Epidermal melanocyte (primary cell): ENCODE data around the gene TTC21B.
A peak's percentile ranks its signal among the peaks of the same experiment; 100 is the strongest.

Source experiments
- DNase-seq: peaks from one replicate; pipeline ENCODE4 v3.0.0; 2011; ENCODE audit warnings: low spot score; ENCODE audit not compliant: insufficient read length

Gene TTC21B

DNA sequence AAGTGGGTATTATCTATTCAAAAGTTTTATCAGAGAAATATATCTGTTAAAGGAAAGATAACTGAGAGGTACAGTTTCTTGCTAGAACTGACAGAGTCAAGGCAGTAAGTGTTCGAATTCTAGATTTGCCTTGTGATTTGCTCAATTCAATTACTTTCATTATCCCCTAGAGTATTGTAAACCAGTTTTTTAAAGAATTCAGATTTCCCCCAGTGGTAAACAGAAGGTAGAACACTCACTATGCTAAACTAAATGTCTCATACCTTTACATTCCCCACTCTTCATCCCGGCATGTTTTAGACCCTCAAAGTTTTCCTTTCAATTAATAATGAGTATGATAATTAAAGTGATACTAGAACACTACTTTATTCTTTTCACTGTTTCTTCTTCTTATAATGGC, 28.6 kb downstream of the TTC21B start:
- DNase-seq = no peak

GRCh38 chr2:165920748-165921147, 32.8 kb downstream of the TTC21B start:
- no peak for DNase-seq

- DNase-seq = no peak
These were observed 39.9 kb downstream of the TTC21B start for GRCh38 chr2:165913636-165914035.

GRCh38 chr2:165911981-165912380, 41.6 kb downstream of the TTC21B start:
- no peak for DNase-seq

GRCh38 chr2:165911231-165911630, 42.3 kb downstream of the TTC21B start:
- DNase-seq = no peak

DNA sequence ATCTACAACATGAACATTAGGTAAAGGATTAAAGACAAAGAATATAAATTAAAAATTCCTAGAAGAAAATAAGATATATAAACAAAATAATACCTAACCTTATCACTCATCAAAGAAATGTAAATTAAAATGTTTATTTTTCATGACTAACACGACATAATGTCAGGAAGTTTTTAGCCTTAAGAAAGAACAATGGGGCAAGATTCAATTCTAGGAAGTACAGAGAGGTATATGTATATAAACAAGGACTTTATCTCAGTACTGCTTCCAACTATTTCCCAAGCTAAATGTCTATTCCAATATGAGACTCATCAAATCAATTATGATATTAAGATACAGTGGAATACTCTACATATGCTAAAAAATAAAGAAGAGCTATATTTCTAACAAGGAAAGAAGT, 44.1 kb downstream of the TTC21B start:
- no peak for DNase-seq

DNA sequence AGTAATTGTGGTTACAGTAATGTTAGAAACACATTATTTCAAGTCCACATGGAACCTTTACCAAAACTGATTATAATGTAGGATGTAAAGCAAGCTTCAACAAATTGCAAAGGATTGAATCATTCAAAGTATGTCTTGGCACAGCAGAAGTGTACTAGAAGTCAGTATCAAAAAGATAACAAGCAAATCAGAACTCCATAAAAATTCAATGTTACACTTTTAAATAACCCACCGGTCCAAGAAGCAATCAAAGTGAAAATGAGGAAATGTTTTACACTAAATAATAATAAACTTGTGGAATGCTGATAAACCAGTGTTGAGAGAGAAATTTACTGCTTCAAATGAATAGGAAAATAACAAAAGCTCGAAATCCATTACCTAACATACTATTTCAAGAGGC, 47.7 kb downstream of the TTC21B start:
- DNase-seq = no peak

- DNase-seq = no peak
These were observed 48.3 kb downstream of the TTC21B start for GRCh38 chr2:165905269-165905668.

DNA sequence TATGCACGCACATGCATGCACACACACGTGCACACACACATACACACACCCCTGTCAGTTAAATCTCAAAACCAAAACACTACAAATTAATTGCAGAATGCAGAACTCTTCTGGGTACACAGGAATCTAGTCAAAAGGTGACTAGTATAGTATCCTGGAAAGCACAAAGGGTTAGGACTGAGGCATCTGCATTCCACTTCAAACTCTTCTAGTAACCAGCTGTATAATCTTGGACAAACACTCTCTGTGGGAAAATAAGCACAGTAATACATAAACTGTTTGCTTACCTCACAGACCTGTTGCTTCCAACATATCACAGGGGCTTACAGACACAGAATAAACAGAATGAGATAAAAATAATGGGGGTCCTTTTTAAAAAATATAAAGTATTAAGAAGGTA, 49.1 kb downstream of the TTC21B start:
- no peak for DNase-seq

GRCh38 chr2:165903406-165903805, 50.2 kb downstream of the TTC21B start:
- no peak for DNase-seq

DNA sequence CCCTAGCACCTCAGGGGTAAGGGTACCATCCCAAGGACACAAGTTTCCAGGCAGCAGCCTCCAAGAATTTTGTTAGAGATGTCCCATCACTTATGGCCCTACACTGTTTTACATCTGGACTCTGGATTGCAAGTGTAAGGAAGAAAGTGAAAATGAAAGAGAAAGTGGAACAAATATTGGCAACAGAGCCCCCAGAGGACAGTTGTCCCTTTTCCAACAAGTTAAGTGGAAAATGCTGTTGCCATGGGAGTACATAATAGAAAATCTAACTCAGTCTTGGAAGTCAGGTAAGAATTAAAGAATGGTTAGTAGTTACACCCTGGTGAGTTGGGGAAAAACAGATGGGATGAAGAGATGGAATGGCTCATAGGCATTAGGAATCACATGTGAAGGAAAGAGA, 50.6 kb downstream of the TTC21B start:
- DNase-seq = no peak

GRCh38 chr2:165901620-165902298, 51.8 kb downstream of the TTC21B start:
- no peak for DNase-seq

DNA sequence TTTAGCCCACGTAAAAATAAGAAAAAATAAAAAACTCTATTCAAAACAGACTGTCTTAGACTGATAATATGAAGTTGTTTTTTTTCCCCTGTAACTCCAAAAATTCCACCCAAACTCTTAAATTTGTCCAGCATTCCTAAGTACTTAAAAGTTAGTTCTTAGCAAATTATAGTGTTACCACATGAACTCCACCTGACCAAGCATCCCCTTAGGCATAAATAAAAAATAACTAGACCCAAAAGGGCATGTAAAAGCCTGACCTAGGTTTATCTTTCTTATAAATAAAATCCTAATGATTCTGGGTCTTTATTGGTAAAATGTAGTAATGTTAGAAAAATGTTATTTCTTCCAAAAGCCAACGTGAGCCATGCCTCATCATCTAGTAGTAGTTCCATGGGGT, 54.3 kb downstream of the TTC21B start:
- no peak for DNase-seq

DNA sequence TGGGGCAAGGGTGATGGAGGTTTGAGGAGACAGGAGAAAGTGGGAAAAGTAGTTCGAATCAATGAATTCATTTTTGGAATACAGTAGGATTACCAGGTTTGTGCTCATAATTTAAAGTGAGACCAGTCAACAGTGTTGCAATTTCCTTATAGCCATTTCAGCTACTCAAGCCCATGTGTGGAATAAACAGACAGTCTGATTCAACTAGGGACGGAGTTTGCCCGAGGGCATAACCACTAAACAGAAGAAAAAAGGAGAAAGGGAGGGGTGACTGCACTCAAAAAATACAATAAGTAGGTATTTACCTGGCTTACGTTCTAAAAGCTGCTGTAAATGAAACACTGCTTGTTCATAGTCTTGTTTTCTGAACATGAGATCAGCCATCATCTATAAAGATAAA, 55.2 kb downstream of the TTC21B start:
- DNase-seq = no peak

- no peak for DNase-seq
These were observed 55.9 kb downstream of the TTC21B start for GRCh38 chr2:165897726-165898125.

DNA sequence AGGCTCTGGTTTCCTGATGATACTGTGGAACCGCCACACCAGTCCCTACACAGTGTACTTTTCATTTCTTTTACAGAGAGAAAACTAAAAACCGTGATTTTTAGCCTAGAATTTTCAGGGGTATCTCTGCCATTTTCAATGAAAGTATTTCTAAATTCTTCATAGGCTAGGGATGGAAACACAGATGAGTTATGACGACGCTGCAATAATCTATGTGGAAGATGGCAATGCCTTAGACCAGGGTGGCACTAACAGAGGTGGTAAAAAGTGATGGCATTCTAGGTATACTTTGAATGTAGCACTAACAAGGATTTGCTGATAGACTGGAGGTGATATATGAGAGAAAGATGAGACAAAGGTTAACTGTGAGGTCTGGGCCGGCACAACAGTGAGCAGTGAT, 56.5 kb downstream of the TTC21B start:
- DNase-seq = no peak

DNA sequence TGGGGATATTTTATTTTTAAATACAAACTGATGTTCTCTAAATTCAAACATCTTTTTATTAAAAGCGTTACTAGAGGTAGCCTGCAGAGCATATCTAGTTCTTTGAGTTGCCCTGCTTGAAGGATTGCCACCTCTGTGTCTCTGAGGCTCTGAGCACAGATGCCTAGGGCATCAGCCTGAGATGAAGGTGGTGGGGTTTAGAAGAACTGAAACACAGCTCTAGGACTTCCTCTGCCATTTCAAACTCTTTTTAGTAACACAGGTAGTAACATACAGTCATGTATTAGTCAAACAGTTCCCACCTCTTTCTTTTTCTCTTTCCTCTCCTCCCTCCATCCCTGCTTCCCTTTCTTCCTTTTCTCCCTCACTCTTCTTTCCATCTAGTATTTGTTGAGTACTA, 57.6 kb downstream of the TTC21B start:
- no peak for DNase-seq

DNA sequence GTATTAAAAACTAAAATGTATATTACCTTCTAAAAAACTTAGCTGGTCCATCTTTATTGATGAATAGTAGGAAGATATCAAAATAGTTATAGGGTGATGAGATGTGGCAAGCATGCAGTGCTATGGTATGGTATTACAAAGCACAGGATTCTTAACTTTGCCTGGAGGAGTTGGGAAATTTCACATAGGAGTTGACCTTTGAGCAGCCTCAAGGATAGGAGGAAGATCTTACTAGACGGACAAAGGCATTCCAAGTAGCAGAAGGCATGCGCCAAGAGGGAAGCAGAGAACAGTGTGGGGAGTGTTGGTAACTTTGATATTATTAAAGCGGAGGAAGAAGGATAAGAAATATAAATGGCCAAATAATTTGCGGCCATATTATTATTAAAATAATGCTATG, 60.0 kb downstream of the TTC21B start:
- no peak for DNase-seq

DNA sequence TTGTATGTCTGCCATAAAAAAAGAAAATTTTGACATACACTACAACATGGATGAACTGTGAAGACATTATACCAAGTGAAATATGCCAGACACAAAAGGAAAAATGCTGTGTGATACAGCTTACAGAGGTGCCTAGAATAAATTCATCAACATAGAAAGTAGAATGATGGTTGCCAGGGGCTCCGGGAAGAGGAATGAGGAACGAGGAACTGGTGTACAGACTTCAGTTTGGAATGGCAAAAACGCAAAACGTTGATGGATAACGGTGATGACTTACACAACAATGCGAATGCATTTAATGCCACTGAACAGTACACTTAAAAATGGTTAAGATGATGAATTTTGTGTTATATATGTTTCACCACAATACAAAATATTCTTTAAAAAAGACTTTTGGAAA, 61.0 kb downstream of the TTC21B start:
- no peak for DNase-seq

- DNase-seq = no peak
These were observed 61.6 kb downstream of the TTC21B start for GRCh38 chr2:165891943-165892342.

- no peak for DNase-seq
These were observed 62.2 kb downstream of the TTC21B start for GRCh38 chr2:165891345-165891744.

DNA sequence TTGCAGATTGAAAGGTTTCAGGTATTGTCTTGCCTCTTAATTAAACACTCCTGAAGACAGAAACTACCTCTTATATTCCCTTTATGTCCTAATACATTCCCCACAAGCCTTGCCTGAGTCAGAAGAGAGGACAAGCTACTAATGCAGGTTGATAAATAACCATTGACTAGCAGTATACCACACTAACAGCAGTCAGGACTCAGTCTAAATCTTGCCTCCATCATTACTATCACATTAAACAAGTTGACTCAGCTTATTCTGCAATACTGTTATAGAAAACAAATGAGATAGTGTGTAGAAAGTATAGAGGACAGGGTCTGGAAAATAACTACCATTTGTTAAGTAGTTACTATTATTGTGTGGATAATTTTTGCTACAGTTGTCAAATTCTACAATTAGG, 63.8 kb downstream of the TTC21B start:
- no peak for DNase-seq

- DNase-seq = peak; percentile 40
These were observed 64.4 kb downstream of the TTC21B start for GRCh38 chr2:165889158-165889557.

DNA sequence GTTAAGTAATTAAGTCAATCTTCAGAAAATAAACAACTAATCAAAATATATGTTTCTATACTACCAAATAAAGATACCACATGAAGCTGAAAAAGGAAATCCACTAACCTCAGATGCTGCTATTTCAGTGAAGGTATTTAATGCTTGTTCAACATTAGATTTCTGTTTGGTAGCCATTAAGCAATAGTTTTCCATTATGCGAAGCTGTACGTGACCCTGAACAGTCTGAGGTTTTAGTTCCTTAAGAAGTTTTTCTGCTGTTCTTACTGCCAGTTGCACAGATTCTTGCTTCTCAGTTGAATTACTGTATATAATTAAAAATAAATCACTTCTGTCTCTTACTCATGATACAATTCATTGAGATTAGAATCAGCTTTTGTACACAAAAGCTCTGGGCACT, 65.4 kb downstream of the TTC21B start:
- no peak for DNase-seq
